NB4 (cell line): ENCODE results near the gene AGPAT3.

ENCODE experiments used
- CTCF ChIP-seq: IDR thresholded peaks from one replicate; pipeline ENCODE4 v1.5.1; 2012; ENCODE audit warnings: low read depth, low read length
- MAX ChIP-seq: IDR thresholded peaks from 2 replicates; pipeline ENCODE4 v1.6.1; 2011; ENCODE audit warnings: low read depth, low read length
- MYC ChIP-seq: IDR thresholded peaks from 2 replicates; pipeline ENCODE4 v1.6.1; 2011; ENCODE audit warnings: low read depth, low read length
- POLR2A ChIP-seq: IDR thresholded peaks from 2 replicates; pipeline ENCODE4 v1.6.1; 2011; ENCODE audit warnings: mild to moderate bottlenecking; ENCODE audit not compliant: insufficient read length; ENCODE audit errors: extremely low read depth

GRCh38 chr21:43926196-43926595, 61.2 kb downstream of the AGPAT3 start:
- TF ChIP-seq CTCF (no peak), POLR2A (no peak), MAX (no peak), MYC (no peak)
